ENCODE data around the gene DCXR.
A peak's percentile ranks its signal among the peaks of the same experiment; 100 is the strongest.
"Not testable (repeated sequence)": the region's sequence is repeated elsewhere in the genome, so short reads cannot be mapped to it uniquely, and the experiment has no call there.

DCXR gene

DNA sequence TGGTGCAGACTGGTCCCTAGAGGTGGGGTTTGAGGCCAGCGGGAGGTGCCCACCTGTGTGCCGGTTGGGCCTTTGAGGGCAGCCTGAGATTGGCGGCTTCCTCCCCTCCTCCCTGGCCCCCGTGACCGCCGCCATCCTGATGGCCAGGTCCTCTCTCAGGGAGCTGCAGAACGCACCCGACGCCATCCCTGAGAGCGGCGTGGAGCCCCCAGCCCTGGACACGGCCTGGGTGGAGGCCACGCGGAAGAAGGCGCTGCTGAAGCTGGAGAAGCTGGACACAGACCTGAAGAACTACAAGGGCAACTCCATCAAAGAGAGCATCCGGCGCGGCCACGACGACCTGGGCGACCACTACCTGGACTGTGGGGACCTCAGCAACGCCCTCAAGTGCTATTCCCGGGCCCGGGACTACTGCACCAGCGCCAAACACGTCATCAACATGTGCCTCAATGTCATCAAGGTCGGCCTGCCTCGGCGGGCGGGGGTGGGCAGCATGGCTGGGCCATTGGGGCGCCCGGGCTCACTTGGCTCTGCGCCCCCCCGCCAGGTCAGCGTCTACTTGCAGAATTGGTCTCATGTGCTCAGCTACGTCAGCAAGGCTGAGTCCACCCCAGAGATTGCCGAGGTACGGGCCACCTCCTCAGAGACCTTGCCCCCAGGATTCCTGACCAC, 17.0 kb upstream of the DCXR start:
- DNase-seq, result no peak

- no peak for DNase-seq
Measured at GRCh38 chr17:82053556-82054263, 16.2 kb upstream of the DCXR start.

- no peak for DNase-seq
Measured at GRCh38 chr17:82053130-82053529, 15.6 kb upstream of the DCXR start.

DNA sequence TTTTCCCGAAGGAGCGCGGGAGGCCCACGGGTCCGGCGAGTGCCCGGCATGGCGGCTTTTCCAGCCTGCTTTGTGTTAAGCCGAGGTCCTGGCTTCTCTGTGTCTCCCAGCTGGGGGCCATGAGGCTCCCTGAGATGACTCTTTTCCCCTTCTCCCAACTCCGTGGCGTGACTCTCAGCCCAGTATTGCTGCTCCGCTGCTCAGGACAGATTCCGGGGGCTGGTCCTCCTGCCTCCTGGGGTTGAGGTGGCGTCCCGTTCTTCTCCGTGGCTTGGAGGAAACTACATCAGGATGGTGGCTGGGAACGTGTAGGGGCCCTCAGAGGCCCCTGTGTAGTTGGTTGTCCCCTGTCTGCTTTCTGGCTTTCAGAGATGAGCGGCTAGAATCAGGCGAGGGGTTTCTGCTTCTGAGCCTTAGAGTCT, 15.2 kb upstream of the DCXR start:
- no peak for DNase-seq

DNA sequence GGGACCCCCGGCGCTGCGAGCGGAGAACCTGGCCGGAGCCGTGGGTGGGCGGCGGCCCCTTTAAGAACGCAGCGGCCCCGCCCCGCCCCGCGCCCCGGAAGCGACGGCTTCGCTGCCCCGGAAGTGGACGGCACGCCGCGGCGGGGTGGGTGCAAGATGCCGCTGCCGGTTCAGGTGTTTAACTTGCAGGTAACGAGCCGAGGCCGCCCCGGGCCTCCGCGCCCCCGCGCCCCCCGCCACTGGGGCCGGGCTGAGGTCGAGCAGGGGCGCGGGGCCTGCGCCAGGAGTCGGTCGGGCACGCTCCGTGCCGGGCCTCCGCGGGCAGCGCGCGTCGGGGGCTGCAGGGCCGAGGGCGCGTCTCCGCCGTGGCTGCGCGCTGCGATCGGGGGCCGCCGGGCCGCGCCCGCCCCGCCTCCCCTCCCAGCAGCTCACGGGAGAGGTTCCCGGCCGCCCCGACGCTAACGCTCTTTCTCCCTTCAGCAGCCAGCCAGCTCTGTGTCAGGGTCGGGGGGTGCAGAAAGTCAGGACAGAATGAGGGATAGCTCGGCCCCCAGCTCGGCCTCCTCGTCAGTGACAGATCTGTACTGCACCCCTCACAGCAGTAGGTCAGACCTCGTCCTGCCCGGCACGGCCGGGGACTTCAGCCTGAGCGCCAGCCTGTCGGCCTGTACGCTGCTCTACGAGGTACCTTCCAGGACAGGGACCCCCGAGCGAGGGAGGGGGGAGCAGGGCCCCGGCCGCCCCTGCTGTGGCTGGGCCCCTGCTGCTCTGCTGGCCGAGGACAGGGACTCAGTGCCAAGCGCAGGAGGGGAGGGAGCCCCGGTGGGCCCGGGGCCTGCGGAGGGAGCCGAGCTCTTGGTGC, 14.5 kb upstream of the DCXR start, which contains the start of the genes GPS1 and RFNG:
GPS1 (plus strand) TSS at position 123 of the 862 bp plus-strand sequence; CDS start at position 157, 34 bp downstream.
RFNG (minus strand) TSS at position 36 of the 862 bp plus-strand sequence. CDS start 45 bp downstream, outside the sequence.
- DNase-seq, result peak; percentile 84

DNA sequence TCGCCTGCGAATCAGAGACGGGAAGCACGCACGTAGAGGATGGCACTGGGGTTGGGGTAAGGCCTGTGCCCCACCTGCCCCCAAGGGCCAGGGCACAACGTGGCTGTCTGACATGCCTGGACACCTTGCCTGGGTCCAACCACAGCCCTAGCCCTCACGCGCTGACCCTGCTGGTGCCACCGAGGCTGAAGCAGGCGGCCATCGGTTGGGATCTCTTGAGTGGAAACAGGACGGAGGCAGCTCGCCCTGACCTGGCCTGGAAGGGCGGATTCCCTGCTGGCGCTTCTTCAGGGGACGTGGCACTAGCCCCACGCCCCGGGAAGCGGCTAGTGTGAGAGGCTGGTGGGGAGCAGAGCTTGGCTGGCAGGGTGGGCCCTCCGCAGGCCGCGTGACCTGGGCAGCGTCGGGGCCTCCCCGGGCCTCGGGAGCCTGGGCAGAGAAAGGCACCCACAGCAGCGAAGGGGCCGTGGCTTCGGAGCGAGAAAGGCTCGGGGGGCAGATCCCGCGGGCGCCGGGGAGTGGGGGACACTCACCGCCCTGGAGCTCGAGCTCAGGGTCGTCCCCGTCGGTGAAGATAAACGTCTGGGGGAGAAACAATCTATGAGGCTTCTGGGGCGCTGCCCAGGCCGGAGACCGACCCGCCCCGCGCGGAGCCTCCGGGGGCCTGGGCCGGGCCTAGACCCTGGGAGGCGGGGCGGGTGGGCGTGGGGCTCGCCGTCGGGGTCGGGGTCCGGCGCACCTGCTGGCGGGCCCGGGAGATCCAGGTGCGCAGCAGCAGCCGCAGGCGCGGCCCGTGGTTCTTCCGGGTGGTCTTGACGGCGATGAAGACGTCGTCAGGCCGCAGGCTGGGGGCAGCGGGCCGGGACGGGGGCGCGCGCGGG, 13.5 kb upstream of the DCXR start:
- DNase-seq, result no peak

DNA sequence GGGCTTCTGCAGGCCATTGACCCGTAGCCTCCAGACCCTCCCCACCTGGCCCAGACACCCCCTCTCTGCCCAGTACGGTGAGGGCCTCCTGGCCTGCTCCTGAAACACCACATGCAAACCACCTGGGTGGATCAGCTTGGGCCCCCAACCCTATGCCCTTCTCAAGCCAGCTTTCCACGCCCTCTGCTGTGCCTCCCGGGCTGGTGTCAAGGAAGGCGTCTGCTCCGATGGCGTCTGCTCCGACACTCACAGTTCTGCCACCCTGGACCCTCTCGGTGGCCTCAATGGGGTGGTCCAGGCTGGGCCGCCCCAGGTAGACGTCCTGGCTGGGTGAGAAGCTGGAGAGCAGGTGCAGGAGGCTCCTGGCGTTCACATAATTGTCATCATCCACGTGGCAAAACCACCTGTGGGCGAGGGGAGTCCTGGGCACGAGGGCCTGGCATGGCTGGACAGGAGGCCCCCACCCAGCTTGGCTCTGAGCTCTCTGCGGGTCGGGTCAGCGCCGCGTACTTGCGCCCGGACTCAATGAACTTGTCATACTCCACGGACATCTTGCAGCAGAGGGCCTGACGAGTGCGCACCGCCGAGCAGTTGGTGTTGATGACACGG, 12.8 kb upstream of the DCXR start:
- DNase-seq, result no peak

DNA sequence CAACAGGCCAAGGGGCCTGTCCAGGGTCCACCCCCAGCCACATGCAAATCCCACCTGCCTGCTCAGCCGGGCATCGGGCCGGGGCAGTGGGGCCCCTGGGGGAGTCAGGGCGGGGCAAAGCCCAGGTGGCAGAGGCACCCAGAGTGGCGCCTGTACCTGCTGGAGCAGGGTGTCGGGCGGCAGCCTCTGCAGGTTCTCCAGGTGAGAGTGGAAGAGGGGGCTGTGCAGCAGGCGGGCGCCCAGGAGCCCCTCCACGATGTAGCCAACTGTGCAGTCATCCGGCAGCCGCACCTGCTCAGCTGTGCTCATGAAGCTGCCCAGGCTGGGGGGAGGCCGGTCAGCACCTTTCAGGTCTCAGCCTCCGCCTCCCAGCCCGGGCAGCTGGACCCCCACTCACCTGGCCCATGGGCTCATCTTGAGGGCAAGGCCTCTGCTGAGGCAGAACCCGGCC, 12.0 kb upstream of the DCXR start:
- DNase-seq, result no peak

- no peak for DNase-seq
Measured at GRCh38 chr17:82049106-82049505, 11.6 kb upstream of the DCXR start.

DNA sequence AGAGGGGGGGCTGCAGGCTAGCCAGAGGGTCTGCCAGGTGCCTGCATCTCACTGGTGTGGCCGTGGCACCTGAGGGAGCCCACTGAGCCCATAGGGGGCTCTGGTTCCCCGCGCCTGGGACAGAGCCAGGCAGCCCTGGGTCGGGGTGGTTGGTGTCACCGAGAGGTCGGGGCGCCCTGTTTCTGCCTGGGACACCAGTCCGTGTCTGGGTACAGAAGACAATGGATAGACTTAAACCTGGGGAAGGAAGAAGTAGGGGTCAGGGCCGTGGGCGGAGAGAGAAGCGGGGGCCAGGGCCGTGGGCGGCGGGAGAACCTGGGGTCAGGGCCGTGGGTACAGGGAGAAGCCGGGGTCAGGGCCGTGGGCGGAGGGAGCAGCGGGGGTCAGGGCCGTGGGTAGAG, 11.1 kb upstream of the DCXR start:
- no peak for DNase-seq

GRCh38 chr17:82047914-82048570, 10.5 kb upstream of the DCXR start:
- no peak for DNase-seq

DNA sequence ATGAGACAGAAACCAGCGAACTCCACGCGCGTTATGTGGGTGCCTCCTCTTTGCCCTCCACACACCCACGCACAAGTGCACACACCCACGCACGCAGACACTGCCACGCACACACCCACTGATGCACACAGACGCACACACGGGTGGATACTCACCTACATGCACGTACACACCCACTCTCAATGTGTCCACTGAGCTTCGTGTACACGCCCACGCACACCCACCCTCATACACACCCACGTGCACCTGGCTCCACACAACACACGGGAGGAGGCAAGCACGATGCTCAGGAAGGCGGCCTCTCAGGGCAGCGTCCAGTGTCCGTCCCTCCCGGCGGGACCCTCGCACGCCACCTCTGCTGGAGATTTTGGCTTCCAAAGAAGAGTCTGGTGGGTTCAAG, 9.9 kb upstream of the DCXR start:
- DNase-seq, result no peak

GRCh38 chr17:82046903-82047302, 9.4 kb upstream of the DCXR start:
- no peak for DNase-seq

- no peak for DNase-seq
Measured at GRCh38 chr17:82045936-82046484, 8.5 kb upstream of the DCXR start.

DNA sequence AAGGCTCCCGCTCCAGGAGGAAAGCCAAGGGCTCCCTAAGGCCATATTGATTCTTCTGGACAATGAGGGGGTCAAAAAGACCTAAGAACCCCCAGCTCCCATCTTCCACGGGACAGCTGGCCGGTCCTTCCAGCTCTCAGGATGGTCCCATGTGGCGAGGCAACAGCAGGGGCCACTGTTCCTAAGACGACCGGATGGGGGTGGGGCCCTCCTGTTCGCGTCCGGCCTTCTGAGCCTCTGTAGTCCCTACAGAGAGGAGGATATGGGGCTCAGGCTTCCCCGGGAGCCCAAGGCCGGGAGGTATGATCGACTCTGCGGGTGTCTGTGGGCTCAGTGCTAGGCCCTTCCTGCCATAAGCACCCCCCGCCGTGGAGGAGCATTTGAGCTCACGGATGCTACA, 6.0 kb upstream of the DCXR start:
- DNase-seq, result no peak

GRCh38 chr17:82042649-82043048, 5.2 kb upstream of the DCXR start:
- no peak for DNase-seq

GRCh38 chr17:82041144-82041814, 3.8 kb upstream of the DCXR start:
- DNase-seq, result no peak

DNA sequence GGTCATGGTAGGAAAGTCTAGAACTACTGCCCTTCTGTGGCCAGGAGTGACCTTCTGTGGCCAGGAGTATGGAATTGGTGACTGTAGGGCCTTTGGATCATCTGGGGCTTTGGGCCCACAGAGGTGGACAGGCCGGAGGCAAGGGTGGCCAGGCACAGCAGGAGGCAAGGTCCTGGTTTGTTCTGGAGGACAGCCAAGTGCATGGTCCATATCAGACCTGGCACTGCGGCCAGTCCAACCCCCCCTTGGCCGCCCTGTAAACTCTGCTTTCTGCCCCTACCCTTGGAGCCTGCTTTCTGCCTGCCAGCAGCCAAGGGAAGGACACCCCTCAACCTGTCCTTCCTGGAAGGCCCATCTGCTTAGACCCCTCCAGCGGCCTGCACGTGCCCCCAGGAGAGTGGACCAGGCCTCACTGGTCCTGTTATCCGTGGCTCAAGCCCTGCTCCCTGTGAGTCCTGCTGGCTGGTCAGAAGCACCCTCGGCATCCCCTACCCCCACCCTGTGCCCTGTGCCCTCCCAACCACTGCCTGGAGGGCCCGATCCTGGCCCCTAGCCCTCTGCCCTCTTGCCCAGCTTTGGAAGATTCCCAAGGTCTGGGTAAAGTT, 2.3 kb upstream of the DCXR start:
- no peak for DNase-seq

- DNase-seq, result not testable (repeated sequence)
Measured at GRCh38 chr17:82038796-82039409, 1.4 kb upstream of the DCXR start.

GRCh38 chr17:82037889-82038195, 345 bp upstream of the DCXR start:
- no peak for DNase-seq
